ENCODE data around the gene OR2T2.
"Not testable (repeated sequence)": the region's sequence is repeated elsewhere in the genome, so short reads cannot be mapped to it uniquely, and the experiment has no call there.

The OR2T2 gene

GRCh38 chr1:248445399-248445798 lies at the start of gene OR2T2:
Gene OR2T2, plus strand, starts transcription at chr1:248445637. Its CDS starts 7,161 bp downstream, at chr1:248452798.
- not testable (repeated sequence) for DNase-seq (ENCODE audit: low spot score)

GRCh38 chr1:248402748-248403147 lies 42.7 kb upstream of the OR2T2 start, which contains the start of gene OR2T1:
Gene OR2T1, plus strand, starts transcription at chr1:248403048. Its CDS starts 3,100 bp downstream, at chr1:248406148.
- no peak for DNase-seq (ENCODE audit: low spot score)

GRCh38 chr1:248404024-248404423 lies 41.4 kb upstream of the OR2T2 start:
- DNase-seq (ENCODE audit: low spot score) = peak; percentile 47

GRCh38 chr1:248406721-248407692 lies 38.4 kb upstream of the OR2T2 start:
- no peak for DNase-seq (ENCODE audit: low spot score)

GRCh38 chr1:248416226-248416625 lies 29.2 kb upstream of the OR2T2 start:
- DNase-seq (ENCODE audit: low spot score) = no peak

- no peak for DNase-seq (ENCODE audit: low spot score)
Observed at GRCh38 chr1:248417854-248418253, 27.6 kb upstream of the OR2T2 start.

- peak; percentile 9 for DNase-seq (ENCODE audit: low spot score)
Observed at GRCh38 chr1:248421384-248421783, 24.1 kb upstream of the OR2T2 start.

- not testable (repeated sequence) for DNase-seq (ENCODE audit: low spot score)
Observed at GRCh38 chr1:248427526-248428191, 17.8 kb upstream of the OR2T2 start.

GRCh38 chr1:248428192-248428533 lies 17.3 kb upstream of the OR2T2 start:
- DNase-seq (ENCODE audit: low spot score) = not testable (repeated sequence)

GRCh38 chr1:248431683-248432082 lies 13.8 kb upstream of the OR2T2 start:
- DNase-seq (ENCODE audit: low spot score) = not testable (repeated sequence)

- DNase-seq (ENCODE audit: low spot score) = not testable (repeated sequence)
Observed at GRCh38 chr1:248432201-248432600, 13.2 kb upstream of the OR2T2 start.

GRCh38 chr1:248433811-248434415 lies 11.5 kb upstream of the OR2T2 start:
- not testable (repeated sequence) for DNase-seq (ENCODE audit: low spot score)

- DNase-seq (ENCODE audit: low spot score) = not testable (repeated sequence)
Observed at GRCh38 chr1:248434913-248435312, 10.5 kb upstream of the OR2T2 start.

- not testable (repeated sequence) for DNase-seq (ENCODE audit: low spot score)
Observed at GRCh38 chr1:248436303-248436702, 9.1 kb upstream of the OR2T2 start.

GRCh38 chr1:248438668-248439067 lies 6.8 kb upstream of the OR2T2 start:
- not testable (repeated sequence) for DNase-seq (ENCODE audit: low spot score)

GRCh38 chr1:248439283-248439682 lies 6.2 kb upstream of the OR2T2 start:
- not testable (repeated sequence) for DNase-seq (ENCODE audit: low spot score)

- DNase-seq (ENCODE audit: low spot score) = not testable (repeated sequence)
Observed at GRCh38 chr1:248442500-248443277, 2.7 kb upstream of the OR2T2 start.

GRCh38 chr1:248444603-248445002 lies 834 bp upstream of the OR2T2 start:
- DNase-seq (ENCODE audit: low spot score) = not testable (repeated sequence)

- not testable (repeated sequence) for DNase-seq (ENCODE audit: low spot score)
Observed at GRCh38 chr1:248448409-248449074, 3.1 kb downstream of the OR2T2 start.

GRCh38 chr1:248449821-248450465 lies 4.5 kb downstream of the OR2T2 start:
- not testable (repeated sequence) for DNase-seq (ENCODE audit: low spot score)

Measured in NAMALWA (cell line).